Measurements from ENCODE around the gene RNF31. TPM values are rescaled to one million over a fixed set of nuclear protein-coding genes. Genes with fewer than 3 reads are reported as not detected.

RNF31 gene
- total RNA-seq, 4 donors from 2014 or later = 17.7 to 106 (median 57.9) TPM

DNA sequence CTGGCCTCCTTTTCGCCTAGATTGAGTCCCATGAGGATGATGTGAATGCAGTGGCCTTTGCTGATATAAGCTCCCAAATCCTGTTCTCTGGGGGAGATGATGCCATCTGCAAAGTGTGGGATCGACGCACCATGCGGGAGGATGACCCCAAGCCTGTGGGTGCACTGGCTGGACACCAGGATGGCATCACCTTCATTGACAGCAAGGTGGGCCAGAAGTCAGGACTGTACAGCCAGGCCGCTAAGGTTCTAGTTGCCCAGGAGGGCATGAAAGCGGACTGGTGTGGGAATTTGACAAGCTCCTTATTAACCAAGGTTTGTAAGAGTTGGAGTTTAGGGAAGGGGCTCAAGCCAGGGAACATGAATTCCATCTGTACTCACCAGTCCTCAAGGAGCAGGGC, 27.6 kb upstream of the RNF31 start:
- intact Hi-C loops (cut with DNase I; ENCODE audit: low total_unique reads) = no loop called here
- no peaks in the 10 kb centered on the region for H3K27me3 ChIP-seq
- H3K27ac ChIP-seq = no peak overlapping the region
- no peaks in the 10 kb centered on the region for H3K9me3 ChIP-seq
- DNase-seq = no peak
- H3K36me3 ChIP-seq = no peaks in the 10 kb centered on the region
- no peaks in the 10 kb centered on the region for H3K4me1 ChIP-seq
- no peak for TF ChIP-seq POLR2A (IDR thresholded peaks at IDR 0.05)
- TF ChIP-seq, protein P1, sequence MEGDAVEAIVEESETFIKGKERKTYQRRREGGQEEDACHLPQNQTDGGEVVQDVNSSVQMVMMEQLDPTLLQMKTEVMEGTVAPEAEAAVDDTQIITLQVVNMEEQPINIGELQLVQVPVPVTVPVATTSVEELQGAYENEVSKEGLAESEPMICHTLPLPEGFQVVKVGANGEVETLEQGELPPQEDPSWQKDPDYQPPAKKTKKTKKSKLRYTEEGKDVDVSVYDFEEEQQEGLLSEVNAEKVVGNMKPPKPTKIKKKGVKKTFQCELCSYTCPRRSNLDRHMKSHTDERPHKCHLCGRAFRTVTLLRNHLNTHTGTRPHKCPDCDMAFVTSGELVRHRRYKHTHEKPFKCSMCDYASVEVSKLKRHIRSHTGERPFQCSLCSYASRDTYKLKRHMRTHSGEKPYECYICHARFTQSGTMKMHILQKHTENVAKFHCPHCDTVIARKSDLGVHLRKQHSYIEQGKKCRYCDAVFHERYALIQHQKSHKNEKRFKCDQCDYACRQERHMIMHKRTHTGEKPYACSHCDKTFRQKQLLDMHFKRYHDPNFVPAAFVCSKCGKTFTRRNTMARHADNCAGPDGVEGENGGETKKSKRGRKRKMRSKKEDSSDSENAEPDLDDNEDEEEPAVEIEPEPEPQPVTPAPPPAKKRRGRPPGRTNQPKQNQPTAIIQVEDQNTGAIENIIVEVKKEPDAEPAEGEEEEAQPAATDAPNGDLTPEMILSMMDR (IDR thresholded peaks at IDR 0.05) = no peak
- H3K4me3 ChIP-seq = no peak overlapping the region

DNA sequence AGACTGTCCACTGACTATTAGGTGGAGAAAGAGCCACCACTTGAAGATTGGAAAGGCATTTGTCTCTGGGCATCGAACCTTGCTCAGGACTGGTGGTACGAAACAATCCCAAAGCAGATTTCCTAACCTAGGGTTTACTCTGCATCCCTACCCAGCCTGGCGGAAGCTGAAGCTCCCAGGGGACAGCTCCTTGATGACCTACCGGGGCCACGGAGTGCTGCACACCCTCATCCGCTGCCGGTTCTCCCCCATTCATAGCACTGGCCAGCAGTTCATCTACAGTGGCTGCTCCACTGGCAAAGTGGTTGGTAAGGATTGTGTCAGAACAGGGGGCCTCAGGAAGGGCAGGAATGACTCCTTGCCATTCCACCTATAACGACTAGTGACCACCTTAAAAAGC, 26.1 kb upstream of the RNF31 start:
- Histone ChIP-seq H3K27ac (no peak overlapping the region), H3K4me3 (no peak overlapping the region), H3K4me1 (no peaks in the 10 kb centered on the region), H3K9me3 (no peaks in the 10 kb centered on the region), H3K36me3 (no peaks in the 10 kb centered on the region), H3K27me3 (no peaks in the 10 kb centered on the region)
- intact Hi-C loops (cut with DNase I; ENCODE audit: low total_unique reads) = no loop called here
- TF ChIP-seq POLR2A (IDR thresholded peaks at IDR 0.05) = no peak
- TF ChIP-seq, protein P1 (IDR thresholded peaks at IDR 0.05) = no peak
- no peak for DNase-seq

GRCh38 chr14:24122416-24122815, 24.9 kb upstream of the RNF31 start:
- no peak overlapping the region for H3K27ac ChIP-seq
- no peaks in the 10 kb centered on the region for H3K27me3 ChIP-seq
- intact Hi-C loops (cut with DNase I; ENCODE audit: low total_unique reads) = no loop called here
- no peaks in the 10 kb centered on the region for H3K9me3 ChIP-seq
- no peaks in the 10 kb centered on the region for H3K4me1 ChIP-seq
- TF ChIP-seq, protein P1 (IDR thresholded peaks at IDR 0.05) = no peak
- no peak for TF ChIP-seq POLR2A (IDR thresholded peaks at IDR 0.05)
- H3K36me3 ChIP-seq = no peaks in the 10 kb centered on the region
- no peak for DNase-seq
- no peak overlapping the region for H3K4me3 ChIP-seq

- intact Hi-C loops (cut with DNase I; ENCODE audit: low total_unique reads) = no loop called here
- H3K9me3 ChIP-seq = no peaks in the 10 kb centered on the region
Observed at GRCh38 chr14:24122898-24123297, 24.4 kb upstream of the RNF31 start.

DNA sequence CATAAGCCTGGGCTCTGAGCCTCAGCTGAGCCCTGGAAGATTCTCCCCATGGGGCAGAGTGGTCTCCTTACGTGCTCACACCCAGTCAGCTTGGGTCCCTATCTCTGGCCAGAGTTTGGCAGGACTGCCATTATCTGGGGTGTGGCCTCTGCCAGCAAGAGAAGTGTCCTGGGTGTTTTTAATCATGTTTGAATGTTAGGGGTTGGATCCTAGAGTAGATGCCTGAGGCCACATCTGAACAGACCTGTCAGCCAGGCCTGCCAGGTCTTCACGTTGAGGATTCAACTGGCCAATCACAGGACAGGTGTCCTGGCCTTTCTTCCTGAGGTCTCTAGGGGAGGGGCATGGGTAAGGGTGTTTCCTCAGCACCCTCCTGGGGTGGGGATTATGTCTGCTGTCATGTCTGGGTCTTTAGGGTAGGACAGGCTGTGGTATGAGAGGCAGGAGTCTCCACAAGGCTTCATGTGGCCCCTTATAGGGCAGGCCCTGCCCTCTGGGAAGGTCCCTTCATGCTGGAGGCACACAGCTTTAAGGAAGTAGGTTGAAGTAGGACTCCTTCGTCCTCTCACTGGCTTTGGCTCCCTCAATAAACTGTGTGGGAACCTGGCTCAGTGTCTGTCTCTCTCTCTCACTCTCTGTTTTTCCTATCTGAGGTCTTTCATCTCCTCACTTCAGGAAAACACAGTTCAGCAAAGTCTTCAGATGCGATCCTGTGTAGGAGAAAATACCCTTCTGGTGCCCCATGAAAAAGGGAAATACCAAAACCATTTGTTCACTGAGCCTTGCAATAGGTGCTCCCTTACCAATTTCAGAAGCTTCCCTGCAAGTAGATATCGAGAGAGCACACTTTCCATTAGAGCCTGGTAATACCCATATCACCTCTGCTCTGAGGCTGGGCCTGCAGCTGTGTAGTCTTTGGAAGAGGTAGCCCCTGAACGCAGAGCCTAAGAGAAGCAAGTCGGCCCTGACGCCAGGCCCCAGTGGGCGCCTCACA, 23.6 kb upstream of the RNF31 start:
- Histone ChIP-seq H3K9me3 (no peaks in the 10 kb centered on the region), H3K4me1 (no peaks in the 10 kb centered on the region), H3K27ac (no peak overlapping the region), H3K4me3 (no peak overlapping the region), H3K27me3 (no peaks in the 10 kb centered on the region), H3K36me3 (no peaks in the 10 kb centered on the region)
- no peak for DNase-seq
- TF ChIP-seq POLR2A (IDR thresholded peaks at IDR 0.05) = no peak
- TF ChIP-seq, protein P1 (IDR thresholded peaks at IDR 0.05) = no peak
- intact Hi-C loops (cut with DNase I; ENCODE audit: low total_unique reads) = no loop called here

More at GRCh38 chr14:24122898-24123297, 24.4 kb upstream of the RNF31 start:
- no peaks in the 10 kb centered on the region for H3K36me3 ChIP-seq
- no peaks in the 10 kb centered on the region for H3K4me1 ChIP-seq
- no peaks in the 10 kb centered on the region for H3K27me3 ChIP-seq
- no peak overlapping the region for H3K27ac ChIP-seq
- no peak overlapping the region for H3K4me3 ChIP-seq
- DNase-seq = no peak
- TF ChIP-seq POLR2A (IDR thresholded peaks at IDR 0.05) = no peak
- TF ChIP-seq, protein P1 (IDR thresholded peaks at IDR 0.05) = no peak
